Endodermal cell (in vitro differentiated cells): ENCODE measurements around the gene KRTAP5-4. TPM values are rescaled to one million over a fixed set of nuclear protein-coding genes. Genes with fewer than 3 reads are reported as not detected.

Source experiments
- DNase-seq: peaks from one replicate; pipeline ENCODE4 v3.0.0-alpha.2; 2017
- H3K27ac ChIP-seq: 2 replicates; pipeline ENCODE4 v1.5.1; 2013; ENCODE audit warnings: mild to moderate bottlenecking, low read depth, low read length, moderate library complexity
- H3K27me3 ChIP-seq: 2 replicates; pipeline ENCODE4 v1.6.1; 2013; ENCODE audit warnings: mild to moderate bottlenecking, low read length, moderate library complexity; ENCODE audit not compliant: insufficient read depth, control insufficient read depth, poor library complexity, severe bottlenecking
- H3K36me3 ChIP-seq: 2 replicates; pipeline ENCODE4 v1.7.0; 2013; ENCODE audit warnings: mild to moderate bottlenecking, low read length, moderate library complexity; ENCODE audit not compliant: control insufficient read depth, insufficient read depth
- H3K4me1 ChIP-seq: one replicate; pipeline ENCODE4 v1.7.0; 2013; ENCODE audit warnings: low read length; ENCODE audit not compliant: control insufficient read depth, insufficient read depth
- H3K4me3 ChIP-seq: 2 replicates; pipeline ENCODE4 v1.5.1; 2013; ENCODE audit warnings: mild to moderate bottlenecking, low read length, moderate library complexity
- H3K9ac ChIP-seq: 2 replicates; pipeline ENCODE4 v1.6.1; 2013; ENCODE audit warnings: mild to moderate bottlenecking, low read length, moderate library complexity; ENCODE audit not compliant: poor library complexity, severe bottlenecking; ENCODE audit errors: extremely low read depth
- H3K9me3 ChIP-seq: 2 replicates; pipeline ENCODE4 v1.6.1; 2013; ENCODE audit warnings: mild to moderate bottlenecking, low read length, moderate library complexity; ENCODE audit not compliant: control insufficient read depth
- H3K27ac Mint-ChIP-seq: 2 replicates; pipeline ENCODE4 v1.8.0; 2020; ENCODE audit warnings: mixed read lengths
- H3K27me3 Mint-ChIP-seq: 2 replicates; pipeline ENCODE4 v1.8.0; 2021; ENCODE audit warnings: mild to moderate bottlenecking, mixed read lengths; ENCODE audit not compliant: insufficient read depth
- H3K36me3 Mint-ChIP-seq: 2 replicates; pipeline ENCODE4 v1.8.0; 2020; ENCODE audit warnings: low read depth, mixed read lengths
- H3K4me1 Mint-ChIP-seq: 2 replicates; pipeline ENCODE4 v1.8.0; 2020; ENCODE audit warnings: mixed read lengths
- H3K4me3 Mint-ChIP-seq: 2 replicates; pipeline ENCODE4 v1.8.0; 2020; ENCODE audit warnings: mild to moderate bottlenecking, moderate library complexity, mixed read lengths
- H3K9me3 Mint-ChIP-seq: 2 replicates; pipeline ENCODE4 v1.8.0; 2020; ENCODE audit warnings: mild to moderate bottlenecking, mixed read lengths
- CTCF ChIP-seq: fragments of 200-600 bp; sonication (generic); conservative IDR thresholded peaks from 2 replicates; pipeline ENCODE4 v1.5.0; 2021; ENCODE audit warnings: antibody characterized with exemption, mild to moderate bottlenecking
- WGBS, 2 experiments: methylation state at CpG; one replicate each; pipeline versions ENCODE4 v1.1.5 to v1.1.7; 2013; ENCODE audit warnings: missing lambda C conversion rate in 2 of 2, mixed read lengths in 1 of 2; ENCODE audit not compliant: insufficient coverage in 1 of 2, insufficient read length in 1 of 2; 5-methylcytosine and 5-hydroxymethylcytosine counted together
- total RNA-seq, 2 donors: library from RNA; stranded (reverse); fragmentation: NEBNext Ultra II Directional in 1 of 2; extraction: Animal tissue kit (Norgen Biotek cat#: 25700) in 1 of 2; gene quantifications; 2 replicates in 1 of 2; 3 replicates in 1 of 2; pipeline ENCODE4 v1.2.1, GENCODE V29; 2021

Gene KRTAP5-4
- total RNA-seq, 2 donors from 2014 or later, result not detected

DNA sequence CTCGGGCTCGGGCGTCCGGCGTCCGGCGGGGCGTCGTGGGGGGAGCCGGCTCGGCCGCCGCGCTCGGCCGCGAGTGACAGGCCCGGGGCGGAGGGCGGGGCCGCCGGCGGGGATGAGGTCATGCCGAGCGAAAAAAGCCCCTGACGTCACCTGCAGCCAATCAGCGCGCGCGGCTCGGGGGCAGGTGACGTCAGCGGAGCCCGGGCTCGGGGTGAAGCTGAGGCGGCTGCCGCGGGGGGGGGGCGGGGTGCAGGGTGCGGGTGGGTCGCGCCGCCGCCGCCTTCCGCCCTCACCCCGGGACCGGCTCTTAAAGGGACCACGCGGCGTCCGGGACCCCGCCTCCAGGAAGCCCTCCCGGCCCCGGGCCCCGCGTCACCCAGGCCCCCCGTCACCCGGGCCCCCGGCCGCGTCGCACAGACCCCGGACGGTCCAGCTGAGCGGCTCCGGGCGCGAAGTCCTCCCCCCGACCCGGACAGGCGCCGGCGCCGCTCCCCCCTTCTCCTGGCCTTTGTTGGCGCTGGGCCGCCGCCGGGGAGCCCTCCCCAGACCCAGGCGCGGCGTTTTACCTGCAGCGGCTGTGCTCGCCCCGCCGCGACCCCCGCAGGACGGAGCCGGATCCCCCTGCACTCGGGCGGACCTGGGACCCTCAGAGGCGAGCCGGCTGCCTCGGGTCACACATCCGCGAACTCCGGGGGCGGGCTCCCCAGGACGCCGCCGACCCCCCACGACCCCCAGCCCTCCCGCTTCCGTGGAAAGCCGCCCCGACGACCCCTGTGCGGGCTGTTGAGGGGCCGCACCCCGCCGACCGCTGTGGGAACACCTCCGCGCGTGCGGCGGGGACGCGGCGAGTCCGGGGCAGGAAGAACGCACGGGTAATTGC is 49.5 kb downstream of the KRTAP5-4 start, which contains the start of gene DUSP8:
Gene DUSP8 (minus strand): TSS at position 75 of the 880 bp plus-strand sequence. CDS start 6,445 bp downstream, outside the sequence.
- H3K36me3 Mint-ChIP-seq, result no peaks in the 10 kb centered on the region
- no peak within 1 kb of the TSS for H3K27ac ChIP-seq
- WGBS, 2 experiments, result 1 to 2% methylated on average over 9 to 123 of the region's 124 CpGs

DNA sequence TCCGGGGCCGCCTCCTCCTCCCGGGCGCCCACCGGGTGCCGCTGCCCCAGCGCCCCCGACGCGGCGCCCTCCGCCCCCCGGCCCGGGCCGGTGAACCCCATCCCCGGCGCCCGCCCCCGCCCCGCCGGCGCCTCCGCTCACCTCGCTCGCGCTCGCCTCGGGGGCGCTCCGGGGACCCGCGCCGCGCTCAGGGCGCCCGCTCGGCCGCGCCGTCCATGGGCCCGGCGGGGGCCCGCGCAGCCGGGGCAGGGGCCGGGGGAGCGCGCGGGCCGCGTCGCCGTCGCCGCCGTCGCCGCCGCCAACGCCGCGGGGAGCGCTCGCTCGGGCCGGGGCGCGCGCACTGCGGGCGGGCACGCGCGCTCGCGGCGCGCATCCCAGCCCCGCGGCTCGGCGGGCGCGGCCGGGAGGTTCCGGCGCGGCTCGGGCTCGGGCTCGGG is 50.2 kb downstream of the KRTAP5-4 start:
- WGBS, 2 experiments, result 0% methylated on average over 89 of the region's 91 CpGs; no CpG with 5 or more reads in 1 of the 2 experiments
- no peak for DNase-seq
- Mint-ChIP-seq H3K9me3 (no peaks in the 10 kb centered on the region), H3K4me3 (peak overlapping the region; percentile 47), H3K27ac (no peak overlapping the region), H3K27me3 (peaks cover 33% of the 10 kb centered on the region), H3K36me3 (no peaks in the 10 kb centered on the region), H3K4me1 (peaks cover 20% of the 10 kb centered on the region)
- H3K27me3 ChIP-seq, result peaks cover 48% of the 10 kb centered on the region
- H3K9me3 ChIP-seq, result no peaks in the 10 kb centered on the region
- no peak overlapping the region for H3K9ac ChIP-seq
- H3K4me3 ChIP-seq, result no peak overlapping the region
- peaks cover 12% of the 10 kb centered on the region for H3K4me1 ChIP-seq
- TF ChIP-seq CTCF, result no peak
- H3K27ac ChIP-seq, result no peak overlapping the region
- H3K36me3 ChIP-seq, result no peaks in the 10 kb centered on the region

More for the DNA sequence above, 49.5 kb downstream of the KRTAP5-4 start, which contains the start of gene DUSP8:
- Histone ChIP-seq H3K4me3 (peak within 1 kb of the TSS; percentile 70), H3K4me1 (peaks cover 10% of the 10 kb centered on the region), H3K27me3 (peaks cover 48% of the 10 kb centered on the region), H3K36me3 (no peaks in the 10 kb centered on the region), H3K9me3 (no peaks in the 10 kb centered on the region), H3K9ac (peak within 1 kb of the TSS; percentile 59)
- Mint-ChIP-seq H3K9me3 (no peaks in the 10 kb centered on the region), H3K4me1 (peaks cover 20% of the 10 kb centered on the region), H3K4me3 (peak within 1 kb of the TSS; percentile 47), H3K27ac (no peak within 1 kb of the TSS), H3K27me3 (peaks cover 33% of the 10 kb centered on the region)
- TF ChIP-seq CTCF, result no peak
- peak; percentile 92 for DNase-seq

Other genes starting within 250 kb of the KRTAP5-4 start
- 10 to 100 TPM in 1 of 2 donors, 1 to 10 TPM in 1; 9.4 to 10.3 TPM for gene BRSK2, start 232.2 kb downstream of the KRTAP5-4 start, total RNA-seq
- gene MOB2, start 135.4 kb downstream of the KRTAP5-4 start, total RNA-seq, result 10 to 100 TPM; 23.9 to 25.4 TPM
- gene DUSP8, start 49.9 kb downstream of the KRTAP5-4 start, total RNA-seq, result 1 to 10 TPM; 4.7 to 7.0 TPM
- not detected for gene KRTAP5-1, start 36.9 kb downstream of the KRTAP5-4 start, total RNA-seq
- gene KRTAP5-2, start 23.8 kb downstream of the KRTAP5-4 start, total RNA-seq, result not detected
- gene KRTAP5-3, start 13.7 kb downstream of the KRTAP5-4 start, total RNA-seq, result not detected
- not detected for gene KRTAP5-5, start 7.6 kb upstream of the KRTAP5-4 start, total RNA-seq
- gene KRTAP5-6, start 75.1 kb upstream of the KRTAP5-4 start, total RNA-seq, result not detected
- 1 to 10 TPM in 1 of 2 donors, under 1 TPM in 1; 0.75 to 1.0 TPM for gene IFITM10, start 128.5 kb upstream of the KRTAP5-4 start, total RNA-seq
- 100 to 1,000 TPM; 185 to 208 TPM for gene CTSD, start 141.8 kb upstream of the KRTAP5-4 start, total RNA-seq
- gene SYT8, start 212.9 kb upstream of the KRTAP5-4 start, total RNA-seq, result not detected
- gene TNNI2, start 216.8 kb upstream of the KRTAP5-4 start, total RNA-seq, result not detected
- gene LSP1, start 230.9 kb upstream of the KRTAP5-4 start, total RNA-seq, result not detected